Right lobe of liver (tissue), 4 donors: ENCODE data around the gene YIPF5.

Source experiments
- CTCF ChIP-seq, 4 donors: fragments of 200-600 bp in 3 of 4; fragments of 450-650 bp in 1 of 4; IDR thresholded peaks; one replicate each; pipeline versions ENCODE4 v1.5.1 to v1.8.0; 2016 to 2022; ENCODE audit warnings: antibody characterized with exemption in 4 of 4, mild to moderate bottlenecking in 2 of 4
- POLR2A ChIP-seq: fragments of 450-650 bp; IDR thresholded peaks from one replicate; pipeline ENCODE4 v1.6.1; 2017; ENCODE audit warnings: antibody characterized with exemption, mild to moderate bottlenecking
- donor health status: DM: no; HTN: no; CAD: no.
- donor health status: DM: no; HTN: no; CAD: no.
- donor health status: DM: no; HTN: yes; CAD: no.

- no peak for TF ChIP-seq CTCF (IDR thresholded peaks at IDR 0.05)
- TF ChIP-seq POLR2A: no peak
Observed at GRCh38 chr5:144201588-144201987, 31.1 kb upstream of the YIPF5 start.
